Measurements from ENCODE around the gene RHBDF1. TPM values are rescaled to one million over a fixed set of nuclear protein-coding genes. Genes with fewer than 3 reads are reported as not detected.

RHBDF1 gene
- polyA plus RNA-seq, 1 donor, result 18.3 TPM

GRCh38 chr16:83060-83603 lies 10.7 kb upstream of the RHBDF1 start:
- Histone ChIP-seq H3K9me3 (ENCODE audit: control insufficient read depth, low read depth, low read length) (peaks cover 2% of the 10 kb centered on the region), H3K27me3 (ENCODE audit: control insufficient read depth, insufficient read depth, low read length) (no peaks in the 10 kb centered on the region), H3K27ac (ENCODE audit: low read length) (no peak overlapping the region), H3K4me1 (ENCODE audit: control insufficient read depth, insufficient read depth, low read length) (peaks cover 7% of the 10 kb centered on the region), H3K36me3 (ENCODE audit: control insufficient read depth, insufficient read depth, low read length) (peaks cover 48% of the 10 kb centered on the region), H3K4me3 (ENCODE audit: low read length) (no peak overlapping the region)
- WGBS (ENCODE audit: insufficient coverage, low lambda C conversion rate), result no CpG with 5 or more reads among the region's 31 CpGs
- DNase-seq, result no peak

GRCh38 chr16:79151-80054 lies 7.0 kb upstream of the RHBDF1 start:
- Histone ChIP-seq H3K36me3 (ENCODE audit: control insufficient read depth, insufficient read depth, low read length) (peaks cover 22% of the 10 kb centered on the region), H3K4me1 (ENCODE audit: control insufficient read depth, insufficient read depth, low read length) (peaks cover 22% of the 10 kb centered on the region), H3K4me3 (ENCODE audit: low read length) (no peak overlapping the region), H3K27me3 (ENCODE audit: control insufficient read depth, insufficient read depth, low read length) (no peaks in the 10 kb centered on the region), H3K9me3 (ENCODE audit: control insufficient read depth, low read depth, low read length) (no peaks in the 10 kb centered on the region), H3K27ac (ENCODE audit: low read length) (no peak overlapping the region)
- WGBS (ENCODE audit: insufficient coverage, low lambda C conversion rate), result no CpG with 5 or more reads among the region's 32 CpGs
- no peak for DNase-seq

GRCh38 chr16:78444-79150 lies 6.2 kb upstream of the RHBDF1 start:
- no peak overlapping the region for H3K27ac ChIP-seq (ENCODE audit: low read length)
- H3K27me3 ChIP-seq (ENCODE audit: control insufficient read depth, insufficient read depth, low read length), result peaks cover under 1% of the 10 kb centered on the region
- peaks cover 22% of the 10 kb centered on the region for H3K4me1 ChIP-seq (ENCODE audit: control insufficient read depth, insufficient read depth, low read length)
- WGBS (ENCODE audit: insufficient coverage, low lambda C conversion rate), result no CpG with 5 or more reads among the region's 36 CpGs
- H3K9me3 ChIP-seq (ENCODE audit: control insufficient read depth, low read depth, low read length), result no peaks in the 10 kb centered on the region
- H3K36me3 ChIP-seq (ENCODE audit: control insufficient read depth, insufficient read depth, low read length), result peaks cover 15% of the 10 kb centered on the region
- DNase-seq, result no peak
- H3K4me3 ChIP-seq (ENCODE audit: low read length), result peak overlapping the region; percentile 71

DNA sequence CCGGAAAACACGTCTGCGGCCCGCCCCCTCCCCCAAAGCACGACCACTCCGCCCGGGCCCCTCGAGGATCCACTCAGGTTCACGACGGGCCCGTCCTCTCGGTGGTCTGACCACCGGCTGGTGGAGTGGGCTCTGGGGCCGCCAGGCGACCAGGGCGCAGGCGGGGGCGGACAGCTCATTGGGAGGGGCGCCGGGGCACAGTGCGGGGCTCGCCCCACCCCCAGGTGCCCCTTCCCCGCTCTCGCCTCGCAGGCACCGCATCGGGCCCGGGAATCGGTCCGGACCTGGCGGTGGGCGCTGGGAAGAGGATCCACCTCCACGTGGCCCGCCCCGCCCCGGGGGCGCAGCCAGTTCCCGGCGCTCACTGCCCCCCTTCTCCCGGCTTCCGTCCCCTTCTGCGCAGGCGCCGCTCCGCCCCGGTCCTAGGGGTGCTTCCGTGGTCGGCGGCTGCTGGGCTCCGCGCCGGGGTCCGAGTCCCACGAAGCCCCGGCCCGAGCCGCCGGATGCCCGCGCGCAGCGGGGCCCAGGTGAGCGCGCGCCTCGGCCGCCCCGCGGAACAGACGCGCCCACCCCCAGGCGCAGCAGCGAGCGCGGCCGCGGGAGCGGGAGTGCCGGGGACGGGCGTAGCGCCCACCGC lies 5.5 kb upstream of the RHBDF1 start, which contains the start of gene MPG:
TSS of gene MPG (plus strand) at position 419 of the 637 bp plus-strand sequence. CDS start at position 504, 85 bp downstream.
- H3K27me3 ChIP-seq (ENCODE audit: control insufficient read depth, insufficient read depth, low read length), result peaks cover 3% of the 10 kb centered on the region
- H3K4me3 ChIP-seq (ENCODE audit: low read length), result peak within 1 kb of the TSS; percentile 71
- DNase-seq, result peak; percentile 72 to 80
- WGBS (ENCODE audit: insufficient coverage, low lambda C conversion rate), result no CpG with 5 or more reads among the region's 83 CpGs
- H3K27ac ChIP-seq (ENCODE audit: low read length), result peak within 1 kb of the TSS; percentile 59
- no peaks in the 10 kb centered on the region for H3K9me3 ChIP-seq (ENCODE audit: control insufficient read depth, low read depth, low read length)
- H3K4me1 ChIP-seq (ENCODE audit: control insufficient read depth, insufficient read depth, low read length), result peaks cover 24% of the 10 kb centered on the region
- H3K36me3 ChIP-seq (ENCODE audit: control insufficient read depth, insufficient read depth, low read length), result peaks cover 11% of the 10 kb centered on the region

GRCh38 chr16:77273-77806 lies 4.9 kb upstream of the RHBDF1 start:
- H3K4me3 ChIP-seq (ENCODE audit: low read length), result peak overlapping the region; percentile 71
- peak in 1 of 2 donors; percentile 65 for DNase-seq
- H3K27ac ChIP-seq (ENCODE audit: low read length), result peak overlapping the region; percentile 59
- peaks cover 8% of the 10 kb centered on the region for H3K36me3 ChIP-seq (ENCODE audit: control insufficient read depth, insufficient read depth, low read length)
- WGBS (ENCODE audit: insufficient coverage, low lambda C conversion rate), result no CpG with 5 or more reads among the region's 31 CpGs
- H3K9me3 ChIP-seq (ENCODE audit: control insufficient read depth, low read depth, low read length), result peaks cover 2% of the 10 kb centered on the region
- peaks cover 27% of the 10 kb centered on the region for H3K4me1 ChIP-seq (ENCODE audit: control insufficient read depth, insufficient read depth, low read length)
- peaks cover 3% of the 10 kb centered on the region for H3K27me3 ChIP-seq (ENCODE audit: control insufficient read depth, insufficient read depth, low read length)

DNA sequence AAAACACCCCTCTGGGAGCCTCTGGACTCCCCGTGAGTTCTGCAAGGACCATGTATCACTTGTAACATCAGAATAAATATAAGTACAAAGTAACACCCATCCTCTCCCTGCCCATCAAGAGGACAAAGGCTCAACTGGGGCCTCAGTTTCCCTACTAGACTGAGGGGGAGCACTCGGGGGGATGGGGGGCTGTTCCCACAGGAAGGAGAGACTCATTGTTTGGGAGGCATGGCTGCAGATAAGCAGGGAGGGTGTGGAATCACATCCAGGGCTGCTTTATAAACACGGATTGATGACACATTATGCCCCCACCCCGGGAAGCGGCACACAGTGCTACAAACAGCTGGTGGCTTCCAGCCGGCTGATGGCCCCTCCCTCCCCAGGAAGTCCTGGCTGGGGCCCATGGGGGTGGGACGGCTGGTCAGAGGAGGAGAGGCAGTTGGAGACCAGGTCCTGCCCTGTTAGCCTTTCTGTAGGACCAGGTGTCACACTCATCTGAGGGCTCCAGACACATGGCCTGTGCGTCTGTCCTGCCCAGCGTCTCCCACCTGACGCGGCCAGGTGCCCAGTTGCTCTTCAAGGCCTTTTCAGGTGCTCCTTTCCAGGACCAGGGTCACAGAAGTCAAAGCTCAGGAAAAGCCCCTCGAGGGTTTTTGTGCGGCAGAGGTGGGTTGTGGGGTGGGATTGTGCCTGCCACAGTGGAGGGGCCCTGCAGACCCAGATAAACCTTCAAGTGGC lies 4.3 kb upstream of the RHBDF1 start:
- Histone ChIP-seq H3K27me3 (ENCODE audit: control insufficient read depth, insufficient read depth, low read length) (peaks cover 3% of the 10 kb centered on the region), H3K36me3 (ENCODE audit: control insufficient read depth, insufficient read depth, low read length) (peaks cover 8% of the 10 kb centered on the region), H3K4me3 (ENCODE audit: low read length) (peak overlapping the region; percentile 71), H3K4me1 (ENCODE audit: control insufficient read depth, insufficient read depth, low read length) (peaks cover 28% of the 10 kb centered on the region), H3K9me3 (ENCODE audit: control insufficient read depth, low read depth, low read length) (peaks cover 2% of the 10 kb centered on the region), H3K27ac (ENCODE audit: low read length) (peak overlapping the region; percentile 59)
- no CpG with 5 or more reads among the region's 13 CpGs for WGBS (ENCODE audit: insufficient coverage, low lambda C conversion rate)
- DNase-seq, result peak; percentile 49 to 65

DNA sequence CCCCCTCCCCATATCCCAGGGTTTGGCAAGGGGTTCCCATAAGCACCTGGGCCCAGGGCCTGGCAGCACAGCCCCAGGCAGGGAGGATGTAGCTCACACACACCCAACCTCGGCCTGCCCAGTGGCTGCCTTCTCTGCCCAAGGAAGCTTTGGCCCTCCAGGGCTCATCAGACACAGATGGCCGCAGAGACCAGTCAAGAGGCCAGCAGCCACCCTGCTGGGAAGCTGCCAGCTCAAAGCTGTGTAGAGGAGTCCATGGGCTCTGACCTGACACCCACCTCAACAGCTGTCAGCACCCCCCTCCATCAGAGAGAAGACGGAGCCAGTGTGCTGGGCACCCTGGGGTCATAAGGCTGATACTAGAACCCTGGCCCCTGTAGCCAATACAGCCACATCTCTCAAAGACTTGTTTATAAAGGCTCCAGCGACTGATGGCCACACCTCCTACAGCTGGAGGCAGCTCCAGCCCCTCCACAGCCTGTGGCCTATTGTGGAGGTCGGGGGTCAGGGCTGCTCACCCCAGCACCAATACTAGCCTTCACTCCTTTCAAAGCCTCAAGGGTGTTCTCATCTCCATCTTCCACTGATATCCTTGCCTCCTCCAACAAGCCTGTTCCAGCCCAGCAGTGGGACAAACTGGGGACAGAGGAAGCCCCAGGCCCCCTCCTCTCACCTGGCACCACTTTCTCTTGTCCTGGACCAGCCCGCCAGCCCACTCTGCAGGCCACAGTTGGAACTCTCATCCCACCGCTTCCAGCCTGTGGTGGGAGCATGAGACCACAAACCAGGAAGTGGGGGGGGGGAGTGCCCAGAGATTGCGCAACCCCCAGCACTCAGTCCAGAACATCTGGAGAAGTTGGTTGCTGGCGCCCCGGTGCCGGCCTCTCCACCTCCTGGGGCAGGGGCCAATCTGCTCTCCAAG lies 3.4 kb upstream of the RHBDF1 start:
- peak; percentile 56 to 66 for DNase-seq
- peaks cover 36% of the 10 kb centered on the region for H3K4me1 ChIP-seq (ENCODE audit: control insufficient read depth, insufficient read depth, low read length)
- H3K36me3 ChIP-seq (ENCODE audit: control insufficient read depth, insufficient read depth, low read length), result peaks cover 8% of the 10 kb centered on the region
- WGBS (ENCODE audit: insufficient coverage, low lambda C conversion rate), result no CpG with 5 or more reads among the region's 11 CpGs
- peaks cover 3% of the 10 kb centered on the region for H3K27me3 ChIP-seq (ENCODE audit: control insufficient read depth, insufficient read depth, low read length)
- peaks cover 2% of the 10 kb centered on the region for H3K9me3 ChIP-seq (ENCODE audit: control insufficient read depth, low read depth, low read length)
- H3K27ac ChIP-seq (ENCODE audit: low read length), result peak overlapping the region; percentile 59
- H3K4me3 ChIP-seq (ENCODE audit: low read length), result no peak overlapping the region

GRCh38 chr16:74747-75334 lies 2.4 kb upstream of the RHBDF1 start:
- peak overlapping the region; percentile 13 for H3K27ac ChIP-seq (ENCODE audit: low read length)
- H3K4me3 ChIP-seq (ENCODE audit: low read length), result no peak overlapping the region
- H3K4me1 ChIP-seq (ENCODE audit: control insufficient read depth, insufficient read depth, low read length), result peaks cover 37% of the 10 kb centered on the region
- 93% methylated on average over 3 of the region's 16 CpGs for WGBS (ENCODE audit: insufficient coverage, low lambda C conversion rate)
- peaks cover 3% of the 10 kb centered on the region for H3K27me3 ChIP-seq (ENCODE audit: control insufficient read depth, insufficient read depth, low read length)
- peaks cover 2% of the 10 kb centered on the region for H3K9me3 ChIP-seq (ENCODE audit: control insufficient read depth, low read depth, low read length)
- no peak for DNase-seq
- peaks cover 3% of the 10 kb centered on the region for H3K36me3 ChIP-seq (ENCODE audit: control insufficient read depth, insufficient read depth, low read length)
